HS-27A (cell line): ENCODE data around the gene APBB2.

ENCODE experiments used
- DNase-seq: peaks from one replicate; pipeline ENCODE4 v3.0.0-alpha.2; 2012; ENCODE audit warnings: low read depth, missing footprints

Gene APBB2

DNA sequence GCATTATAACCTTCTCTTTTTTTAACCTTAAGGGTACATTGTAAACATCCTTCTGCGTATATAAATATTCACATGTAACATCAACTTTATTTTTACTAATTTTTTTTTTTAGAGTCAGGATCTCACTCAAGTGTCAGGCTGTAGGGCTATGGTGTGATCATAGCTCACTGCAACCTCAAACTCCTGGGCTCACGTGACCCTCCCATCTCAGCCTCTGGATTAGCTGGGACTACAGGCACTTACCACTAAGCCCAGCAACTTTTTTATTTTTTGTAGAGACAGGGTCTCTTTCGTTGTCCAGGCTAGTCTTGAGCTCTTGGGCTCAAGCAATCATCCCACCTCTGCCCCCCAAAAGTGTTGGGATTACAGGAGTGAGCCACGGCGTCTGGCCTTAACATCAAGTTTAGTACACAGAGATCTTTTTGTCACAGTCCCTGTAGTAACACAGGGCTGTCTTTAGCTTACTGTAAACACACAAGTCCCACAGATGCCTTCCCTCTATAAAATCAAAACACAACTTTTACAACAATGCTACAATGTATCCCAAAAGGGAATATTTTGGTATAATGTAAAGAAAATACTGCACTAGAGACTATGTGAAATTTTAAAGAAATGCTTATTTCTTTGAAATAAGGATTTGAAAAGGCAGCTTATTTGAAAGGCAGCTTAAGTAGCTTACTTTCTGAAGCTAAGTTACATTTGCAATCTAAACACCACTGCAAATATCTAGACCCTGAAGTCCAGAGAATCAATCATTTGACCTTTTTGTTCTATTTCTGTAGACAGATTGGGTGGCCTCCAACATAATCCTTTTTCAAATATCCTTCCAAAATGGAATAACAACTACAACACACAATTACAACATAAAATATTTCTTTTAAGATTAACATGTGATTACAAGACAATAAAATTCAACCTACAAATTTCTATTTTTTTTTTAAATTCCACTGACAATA is 116.0 kb downstream of the APBB2 start:
- DNase-seq = no peak

DNA sequence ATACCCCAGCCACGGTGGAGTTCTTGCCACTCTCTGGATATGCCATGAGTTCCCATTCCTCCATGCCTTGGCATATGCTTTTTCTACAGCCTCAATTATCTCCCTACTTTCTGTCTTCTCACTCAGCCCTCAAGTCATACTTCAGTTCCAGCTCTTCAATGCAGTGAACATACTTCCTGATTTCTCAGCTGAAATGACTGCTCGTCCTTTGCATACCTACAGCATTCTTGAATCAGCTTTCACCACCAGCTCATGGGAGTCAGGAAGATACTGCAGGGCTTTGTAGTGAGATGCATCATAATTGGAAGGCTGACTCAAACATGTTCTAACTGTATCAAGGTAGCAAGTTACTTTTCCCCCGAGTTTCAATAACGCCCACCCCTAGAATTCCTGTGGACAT is 118.4 kb downstream of the APBB2 start:
- no peak for DNase-seq

GRCh38 chr4:41095192-41095872 is 119.0 kb downstream of the APBB2 start:
- no peak for DNase-seq

- no peak for DNase-seq
These were observed 122.2 kb downstream of the APBB2 start for GRCh38 chr4:41092128-41092527.

GRCh38 chr4:41081847-41082246 is 132.5 kb downstream of the APBB2 start:
- DNase-seq = no peak

GRCh38 chr4:41080976-41081375 is 133.4 kb downstream of the APBB2 start:
- no peak for DNase-seq

GRCh38 chr4:41079881-41080560 is 134.3 kb downstream of the APBB2 start:
- no peak for DNase-seq

DNA sequence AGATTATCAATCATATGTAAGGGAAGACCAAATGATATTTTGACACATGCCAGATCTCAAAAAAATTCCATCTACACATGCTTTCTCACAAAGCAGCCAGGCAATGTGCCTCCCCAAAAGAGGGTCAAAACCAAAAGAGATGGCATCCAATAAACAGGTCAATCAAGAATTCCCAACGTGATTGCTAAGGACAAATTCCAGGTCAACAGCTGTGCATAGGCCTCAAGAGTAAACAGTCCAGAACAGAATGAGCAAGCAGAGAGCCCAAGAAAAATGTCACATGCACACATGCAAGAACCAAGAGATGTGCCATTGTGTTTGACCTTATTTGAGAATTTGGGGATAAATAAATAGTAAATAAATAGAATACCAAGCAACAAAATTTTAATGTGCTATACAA is 136.7 kb downstream of the APBB2 start:
- no peak for DNase-seq

DNA sequence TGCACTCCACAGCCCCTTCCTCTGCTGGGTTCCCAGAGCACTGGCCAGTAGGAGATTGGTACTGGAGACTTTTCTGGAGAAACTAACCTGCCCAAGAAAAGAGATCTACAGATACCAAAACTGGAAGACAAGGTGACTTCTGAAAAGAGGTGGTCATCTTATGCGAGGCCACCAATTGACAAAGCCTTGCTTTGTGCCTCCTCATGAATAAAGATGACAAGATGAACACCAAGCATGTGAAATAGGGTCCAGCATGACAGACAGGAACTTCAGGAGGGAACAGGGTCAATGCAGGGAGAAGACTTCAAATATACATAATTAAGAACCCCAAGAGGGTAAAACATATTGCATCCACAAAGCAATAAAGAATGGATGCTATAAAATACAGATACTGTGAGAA is 137.9 kb downstream of the APBB2 start:
- DNase-seq = no peak

DNA sequence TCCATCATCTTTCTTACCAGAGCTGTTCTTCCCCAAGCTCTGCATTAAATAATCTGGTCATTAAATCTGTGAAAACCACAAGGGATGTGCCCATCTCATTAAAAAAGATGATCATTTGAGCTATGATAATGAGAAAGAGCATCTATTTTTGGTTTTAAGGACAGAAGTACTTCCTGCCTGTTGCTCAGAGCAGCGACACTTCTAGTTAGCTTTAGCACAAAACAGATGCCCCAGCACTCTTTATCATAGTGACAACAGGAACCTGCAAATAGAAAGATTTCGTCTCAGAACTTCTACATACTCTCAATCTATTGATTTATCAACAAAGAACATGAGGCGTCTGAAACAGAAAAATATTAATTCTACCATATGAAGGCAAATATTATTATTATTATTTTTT is 140.1 kb downstream of the APBB2 start:
- DNase-seq = no peak

- DNase-seq = no peak
These were observed 142.1 kb downstream of the APBB2 start for GRCh38 chr4:41072021-41072777.

GRCh38 chr4:41070516-41071281 is 143.6 kb downstream of the APBB2 start:
- DNase-seq = no peak

DNA sequence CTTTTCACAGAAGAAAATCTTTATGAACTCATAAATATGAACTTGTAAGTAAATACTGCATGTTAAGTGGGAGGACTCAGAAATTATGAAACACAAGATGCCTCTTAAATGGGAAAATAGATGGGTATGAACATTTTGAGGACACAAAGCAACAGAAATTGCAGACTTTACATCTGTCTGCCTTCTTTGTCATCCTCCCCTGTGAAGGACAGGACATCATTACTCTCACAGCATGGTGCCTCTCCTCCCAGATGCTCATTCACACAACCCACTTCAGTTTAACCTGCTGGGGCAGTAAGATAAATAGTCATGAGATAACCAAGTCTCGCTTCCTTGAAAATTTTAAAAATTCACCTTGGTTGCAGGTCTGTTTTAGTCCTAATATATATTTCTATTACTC is 144.5 kb downstream of the APBB2 start:
- no peak for DNase-seq

GRCh38 chr4:41069257-41069656 is 145.1 kb downstream of the APBB2 start:
- no peak for DNase-seq

GRCh38 chr4:41067369-41067768 is 147.0 kb downstream of the APBB2 start:
- DNase-seq = no peak

DNA sequence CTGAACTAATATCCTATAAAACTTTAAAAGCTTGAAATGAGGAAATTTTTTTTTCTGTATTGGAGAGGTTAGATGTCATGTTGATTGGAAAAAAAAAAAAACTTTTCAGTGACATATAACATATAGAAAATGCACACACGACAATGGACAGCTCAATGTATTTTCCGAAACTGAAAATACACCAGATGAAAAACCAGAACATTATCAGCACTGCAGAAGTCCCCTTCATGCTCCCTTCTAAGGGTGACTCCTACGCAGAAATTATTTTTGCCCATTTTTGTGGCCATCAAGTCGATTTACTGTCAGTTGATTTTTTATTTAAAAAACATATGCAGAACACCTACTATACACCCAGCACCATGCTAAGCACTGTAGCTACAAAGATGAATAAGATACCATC is 148.3 kb downstream of the APBB2 start:
- no peak for DNase-seq

- DNase-seq = no peak
These were observed 148.8 kb downstream of the APBB2 start for GRCh38 chr4:41065434-41066006.

DNA sequence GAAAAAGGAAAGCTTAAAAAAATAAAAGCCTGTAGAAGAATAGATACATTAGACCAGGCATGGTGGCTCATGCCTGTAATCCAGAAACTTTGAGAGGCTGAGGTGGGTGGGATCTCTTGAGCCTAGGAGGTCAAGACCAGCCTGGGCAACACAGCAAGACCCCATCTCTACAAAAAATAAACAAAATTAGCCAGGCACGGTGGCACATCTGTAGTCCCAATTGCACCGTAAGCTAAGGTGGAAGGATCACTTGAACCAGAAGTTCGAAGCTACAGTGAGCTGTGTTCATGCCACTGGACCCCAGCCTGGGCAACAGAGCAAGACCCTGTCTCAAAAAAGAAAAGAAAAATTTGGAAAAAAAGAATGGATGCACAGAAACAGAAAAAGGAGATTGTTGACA is 149.4 kb downstream of the APBB2 start:
- DNase-seq = no peak

GRCh38 chr4:41061482-41062185 is 152.7 kb downstream of the APBB2 start:
- DNase-seq = no peak
